GM21737 (cell line): Measurements from ENCODE around the gene HAPLN3.
"Not testable (repeated sequence)": the region's sequence is repeated elsewhere in the genome, so short reads cannot be mapped to it uniquely, and the experiment has no call there.

Experiments used
- ATAC-seq: cut with Tn5 transposase; IDR thresholded peaks from one replicate; pipeline ENCODE4 v1.9.1; 2021; ENCODE audit warnings: mild to moderate bottlenecking, moderate library complexity; ENCODE audit not compliant: unreplicated experiment

HAPLN3 gene

GRCh38 chr15:88894819-88895767 lies at the start of gene HAPLN3:
Gene HAPLN3 (minus strand): TSS chr15:88895544. CDS start chr15:88887298, 8,246 bp downstream.
- ATAC-seq = peak; percentile 60

GRCh38 chr15:88940110-88940675 lies 44.8 kb upstream of the HAPLN3 start:
- ATAC-seq = no peak

GRCh38 chr15:88939486-88939806 lies 44.1 kb upstream of the HAPLN3 start:
- no peak for ATAC-seq

GRCh38 chr15:88938802-88939485 lies 43.6 kb upstream of the HAPLN3 start:
- ATAC-seq = no peak

- ATAC-seq = not testable (repeated sequence)
Measured at GRCh38 chr15:88934449-88934848, 39.1 kb upstream of the HAPLN3 start.

- no peak for ATAC-seq
Measured at GRCh38 chr15:88932875-88933330, 37.6 kb upstream of the HAPLN3 start.

- ATAC-seq = no peak
Measured at GRCh38 chr15:88932271-88932874, 37.0 kb upstream of the HAPLN3 start.

- ATAC-seq = no peak
Measured at GRCh38 chr15:88930579-88930978, 35.2 kb upstream of the HAPLN3 start.

- ATAC-seq = not testable (repeated sequence)
Measured at GRCh38 chr15:88929358-88930098, 34.2 kb upstream of the HAPLN3 start.

GRCh38 chr15:88928192-88928591 lies 32.8 kb upstream of the HAPLN3 start:
- not testable (repeated sequence) for ATAC-seq

- ATAC-seq = not testable (repeated sequence)
Measured at GRCh38 chr15:88925648-88926047, 30.3 kb upstream of the HAPLN3 start.

GRCh38 chr15:88920892-88921435 lies 25.6 kb upstream of the HAPLN3 start:
- ATAC-seq = not testable (repeated sequence)

GRCh38 chr15:88920186-88920891 lies 25.0 kb upstream of the HAPLN3 start:
- ATAC-seq = no peak

GRCh38 chr15:88918738-88919137 lies 23.4 kb upstream of the HAPLN3 start:
- no peak for ATAC-seq

GRCh38 chr15:88917760-88918159 lies 22.4 kb upstream of the HAPLN3 start:
- no peak for ATAC-seq

- ATAC-seq = no peak
Measured at GRCh38 chr15:88915354-88915753, 20.0 kb upstream of the HAPLN3 start.

- ATAC-seq = no peak
Measured at GRCh38 chr15:88913850-88914169, 18.5 kb upstream of the HAPLN3 start.

- peak; percentile 84 for ATAC-seq
Measured at GRCh38 chr15:88913017-88913849, 17.9 kb upstream of the HAPLN3 start, which contains the start of gene MFGE8. Gene MFGE8 (minus strand): TSS chr15:88913379. CDS start chr15:88913319, 60 bp downstream.

- no peak for ATAC-seq
Measured at GRCh38 chr15:88912500-88912921, 17.2 kb upstream of the HAPLN3 start.
